ENCODE results near the gene ACTR10. TPM values are rescaled to one million over a fixed set of nuclear protein-coding genes. Genes with fewer than 3 reads are reported as not detected.

ACTR10 gene
- total RNA-seq, 1 donor from 2014 or later, result 119 TPM

DNA sequence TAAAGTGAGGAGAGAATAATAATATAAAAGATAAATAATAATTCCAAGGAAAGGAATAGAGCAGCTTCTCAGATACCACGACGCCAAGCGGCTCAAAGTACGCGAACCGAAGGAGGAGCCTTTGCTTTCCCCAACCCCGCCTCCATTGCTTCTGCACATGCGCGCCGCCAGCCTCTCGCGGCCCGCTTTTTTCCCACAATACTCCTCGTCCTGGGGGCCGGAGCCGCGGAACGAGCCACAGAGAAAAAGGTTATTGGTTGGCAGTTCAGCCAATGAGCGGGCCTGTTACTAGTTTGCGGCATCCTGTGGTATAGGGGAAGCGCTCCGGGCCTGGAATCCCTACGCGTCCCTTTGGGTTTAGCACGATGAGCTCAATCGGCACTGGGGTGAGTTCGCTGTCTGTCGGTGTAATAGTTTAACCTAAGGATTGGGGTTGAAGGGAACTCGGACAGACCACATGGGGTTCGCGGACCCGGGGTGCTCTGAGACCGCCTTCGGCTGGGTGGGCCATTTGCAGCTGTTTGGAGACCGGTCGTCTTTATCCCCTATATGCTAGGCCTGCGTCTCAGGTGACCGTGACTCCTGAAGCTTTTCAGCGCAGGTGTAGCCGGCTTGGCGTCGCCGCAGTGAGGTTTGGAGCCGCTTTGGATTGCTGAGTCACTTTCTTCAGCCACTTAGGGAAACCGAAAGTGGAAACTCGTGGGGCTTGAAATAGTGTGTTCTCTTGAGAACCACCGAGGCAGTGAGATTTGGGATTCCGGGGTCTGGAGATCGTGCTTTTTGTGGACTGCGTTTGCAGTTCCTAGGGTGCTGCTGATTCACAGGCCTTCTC is 44.8 kb downstream of the ACTR10 start, which contains the start of gene PSMA3:
Gene PSMA3, plus strand, starts transcription at position 288 of the 832 bp plus-strand sequence. Its CDS starts 78 bp downstream, at position 366.
- Mint-ChIP-seq H3K36me3 (peaks cover 1% of the 10 kb centered on the region), H3K27me3 (ENCODE audit: insufficient read depth, low read depth) (peaks cover 4% of the 10 kb centered on the region), H3K9me3 (peaks cover 2% of the 10 kb centered on the region), H3K27ac (peak within 1 kb of the TSS; percentile 98), H3K4me1 (peaks cover 34% of the 10 kb centered on the region), H3K4me3 (peak within 1 kb of the TSS; percentile 99)
- Histone ChIP-seq H3K27ac (peak within 1 kb of the TSS; percentile 74), H3K9me3 (ENCODE audit: low read depth) (no peaks in the 10 kb centered on the region), H3F3A (ENCODE audit: low read depth) (peaks cover 17% of the 10 kb centered on the region), H4K20me1 (ENCODE audit: low read depth) (peaks cover 33% of the 10 kb centered on the region), H3K4me3 (peak within 1 kb of the TSS; percentile 78), H3K4me1 (peaks cover 14% of the 10 kb centered on the region), H2AFZ (replicated peaks) (peak within 1 kb of the TSS; percentile 60), H3K36me3 (no peaks in the 10 kb centered on the region), H3K4me2 (peak within 1 kb of the TSS; percentile 91), H3K79me2 (ENCODE audit: low read depth) (peaks cover 50% of the 10 kb centered on the region), H3K9ac (peak within 1 kb of the TSS; percentile 89), H3K27me3 (no peaks in the 10 kb centered on the region)
- peak; percentile 98 for DNase-seq (ENCODE audit: low spot score)
- TF ChIP-seq, protein P1, sequence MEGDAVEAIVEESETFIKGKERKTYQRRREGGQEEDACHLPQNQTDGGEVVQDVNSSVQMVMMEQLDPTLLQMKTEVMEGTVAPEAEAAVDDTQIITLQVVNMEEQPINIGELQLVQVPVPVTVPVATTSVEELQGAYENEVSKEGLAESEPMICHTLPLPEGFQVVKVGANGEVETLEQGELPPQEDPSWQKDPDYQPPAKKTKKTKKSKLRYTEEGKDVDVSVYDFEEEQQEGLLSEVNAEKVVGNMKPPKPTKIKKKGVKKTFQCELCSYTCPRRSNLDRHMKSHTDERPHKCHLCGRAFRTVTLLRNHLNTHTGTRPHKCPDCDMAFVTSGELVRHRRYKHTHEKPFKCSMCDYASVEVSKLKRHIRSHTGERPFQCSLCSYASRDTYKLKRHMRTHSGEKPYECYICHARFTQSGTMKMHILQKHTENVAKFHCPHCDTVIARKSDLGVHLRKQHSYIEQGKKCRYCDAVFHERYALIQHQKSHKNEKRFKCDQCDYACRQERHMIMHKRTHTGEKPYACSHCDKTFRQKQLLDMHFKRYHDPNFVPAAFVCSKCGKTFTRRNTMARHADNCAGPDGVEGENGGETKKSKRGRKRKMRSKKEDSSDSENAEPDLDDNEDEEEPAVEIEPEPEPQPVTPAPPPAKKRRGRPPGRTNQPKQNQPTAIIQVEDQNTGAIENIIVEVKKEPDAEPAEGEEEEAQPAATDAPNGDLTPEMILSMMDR (IDR thresholded peaks at IDR 0.05), result no peak
- TF ChIP-seq EZH2phosphoT487 (IDR thresholded peaks at IDR 0.05), result no peak
- TF ChIP-seq EZH2 (IDR thresholded peaks at IDR 0.05), result no peak

DNA sequence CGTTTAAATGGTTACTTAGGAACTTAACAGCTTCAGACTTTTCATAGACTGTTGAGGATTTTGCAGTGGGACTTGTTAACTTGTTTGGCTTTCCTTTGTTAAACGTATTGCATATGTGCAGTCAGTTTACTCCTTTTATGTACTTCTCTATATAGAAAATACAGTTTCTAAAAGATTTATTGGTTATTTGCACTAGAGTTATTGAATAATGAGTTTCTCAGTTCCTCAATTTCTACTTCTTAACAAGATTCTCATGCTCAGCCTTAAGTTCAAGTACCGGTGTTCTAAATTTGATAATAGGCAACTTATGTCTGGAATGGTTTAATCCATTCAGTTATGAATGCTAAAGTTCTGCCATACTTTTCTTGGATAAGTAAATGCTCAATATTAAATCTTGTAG is 45.6 kb downstream of the ACTR10 start:
- H3K9me3 ChIP-seq (ENCODE audit: low read depth), result no peaks in the 10 kb centered on the region
- H3K4me3 ChIP-seq, result peak overlapping the region; percentile 78
- no peaks in the 10 kb centered on the region for H3K9me3 Mint-ChIP-seq
- H3K9ac ChIP-seq, result peak overlapping the region; percentile 89
- peaks cover 58% of the 10 kb centered on the region for H3K79me2 ChIP-seq (ENCODE audit: low read depth)
- H2AFZ ChIP-seq (replicated peaks), result no peak overlapping the region
- peaks cover 40% of the 10 kb centered on the region for H4K20me1 ChIP-seq (ENCODE audit: low read depth)
- H3K27me3 Mint-ChIP-seq (ENCODE audit: insufficient read depth, low read depth), result no peaks in the 10 kb centered on the region
- H3K4me3 Mint-ChIP-seq, result peak overlapping the region; percentile 99
- DNase-seq (ENCODE audit: low spot score), result no peak
- peaks cover 29% of the 10 kb centered on the region for H3K4me1 Mint-ChIP-seq
- H3K27ac ChIP-seq, result peak overlapping the region; percentile 74
- no peaks in the 10 kb centered on the region for H3K27me3 ChIP-seq
- TF ChIP-seq, protein P1 (IDR thresholded peaks at IDR 0.05), result no peak
- no peak for TF ChIP-seq EZH2phosphoT487 (IDR thresholded peaks at IDR 0.05)
- H3K4me2 ChIP-seq, result peak overlapping the region; percentile 91
- H3K36me3 ChIP-seq, result no peaks in the 10 kb centered on the region
- peaks cover 17% of the 10 kb centered on the region for H3F3A ChIP-seq (ENCODE audit: low read depth)
- peak overlapping the region; percentile 98 for H3K27ac Mint-ChIP-seq
- H3K4me1 ChIP-seq, result peaks cover 14% of the 10 kb centered on the region
- H3K36me3 Mint-ChIP-seq, result no peaks in the 10 kb centered on the region

DNA sequence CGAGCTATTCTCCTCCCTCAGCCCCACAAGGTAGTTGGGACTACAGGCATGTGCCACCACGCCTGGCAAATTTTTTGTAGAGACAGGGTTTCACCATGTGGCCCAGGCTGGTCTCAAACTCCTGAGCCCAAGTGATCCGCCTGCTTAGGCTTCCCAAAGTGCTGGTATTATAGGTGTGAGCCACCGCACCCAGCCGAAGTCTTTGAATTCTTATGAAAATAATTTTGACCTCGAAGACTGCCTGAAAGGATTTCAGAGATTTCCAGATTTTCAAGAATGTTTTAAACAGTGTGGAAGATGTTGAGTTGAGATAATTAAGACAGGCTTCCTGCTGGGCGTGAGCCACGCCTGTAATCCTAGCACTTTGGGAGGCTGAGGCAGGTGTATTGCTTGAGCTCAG is 49.7 kb downstream of the ACTR10 start:
- H3K4me2 ChIP-seq, result no peak overlapping the region
- TF ChIP-seq, protein P1 (IDR thresholded peaks at IDR 0.05), result no peak
- TF ChIP-seq EZH2phosphoT487 (IDR thresholded peaks at IDR 0.05) (no peak), EZH2 (IDR thresholded peaks at IDR 0.05) (no peak)
- H3K4me1 ChIP-seq, result peaks cover 10% of the 10 kb centered on the region
- H2AFZ ChIP-seq (replicated peaks), result no peak overlapping the region
- H3K27me3 ChIP-seq, result no peaks in the 10 kb centered on the region
- Mint-ChIP-seq H3K27ac (no peak overlapping the region), H3K36me3 (peaks cover 12% of the 10 kb centered on the region), H3K4me3 (no peak overlapping the region), H3K9me3 (no peaks in the 10 kb centered on the region), H3K27me3 (ENCODE audit: insufficient read depth, low read depth) (no peaks in the 10 kb centered on the region), H3K4me1 (peaks cover 14% of the 10 kb centered on the region)
- peaks cover 67% of the 10 kb centered on the region for H4K20me1 ChIP-seq (ENCODE audit: low read depth)
- DNase-seq (ENCODE audit: low spot score), result no peak
- H3K9ac ChIP-seq, result no peak overlapping the region
- peaks cover 11% of the 10 kb centered on the region for H3K36me3 ChIP-seq
- peaks cover 98% of the 10 kb centered on the region for H3K79me2 ChIP-seq (ENCODE audit: low read depth)
- no peaks in the 10 kb centered on the region for H3K9me3 ChIP-seq (ENCODE audit: low read depth)
- no peak overlapping the region for H3K27ac ChIP-seq
- no peak overlapping the region for H3K4me3 ChIP-seq
- peaks cover 14% of the 10 kb centered on the region for H3F3A ChIP-seq (ENCODE audit: low read depth)

Data from neural progenitor cell (in vitro differentiated cells).